Activated CD4-positive, alpha-beta T cell treated with anti-CD3 and anti-CD28 coated beads, Interleukin-2, amount 50 U/mL, for 48 hours (primary cell): ENCODE measurements around the gene SOST.

Source experiments
- DNase-seq, 2 experiments: peaks; one replicate each; pipeline ENCODE4 v3.0.0-alpha.2; 2020

The SOST gene

GRCh38 chr17:43740541-43740940 lies 18.1 kb downstream of the SOST start:
- DNase-seq = no peak

- DNase-seq = no peak
Measured at GRCh38 chr17:43737722-43738121, 20.9 kb downstream of the SOST start.

- no peak for DNase-seq
Measured at GRCh38 chr17:43736389-43736788, 22.2 kb downstream of the SOST start.

- DNase-seq = no peak
Measured at GRCh38 chr17:43734376-43734775, 24.2 kb downstream of the SOST start.

- DNase-seq = no peak
Measured at GRCh38 chr17:43733956-43734355, 24.6 kb downstream of the SOST start.

- DNase-seq = no peak
Measured at GRCh38 chr17:43732958-43733357, 25.6 kb downstream of the SOST start.

GRCh38 chr17:43728081-43728480 lies 30.5 kb downstream of the SOST start:
- DNase-seq = no peak

GRCh38 chr17:43723697-43724359 lies 34.8 kb downstream of the SOST start:
- DNase-seq = no peak

- no peak for DNase-seq
Measured at GRCh38 chr17:43722870-43723665, 35.5 kb downstream of the SOST start.

GRCh38 chr17:43722269-43722619 lies 36.3 kb downstream of the SOST start:
- DNase-seq = no peak

GRCh38 chr17:43721537-43722268 lies 36.9 kb downstream of the SOST start:
- no peak for DNase-seq

- peak; percentile 78 to 82 for DNase-seq
Measured at GRCh38 chr17:43720311-43721060, 38.1 kb downstream of the SOST start.

GRCh38 chr17:43719578-43719977 lies 39.0 kb downstream of the SOST start:
- DNase-seq = no peak

GRCh38 chr17:43718544-43718943 lies 40.0 kb downstream of the SOST start:
- DNase-seq = no peak

GRCh38 chr17:43717913-43718312 lies 40.7 kb downstream of the SOST start:
- no peak for DNase-seq

- DNase-seq = no peak
Measured at GRCh38 chr17:43714465-43715149, 44.0 kb downstream of the SOST start.

GRCh38 chr17:43713494-43714162 lies 45.0 kb downstream of the SOST start:
- peak; percentile 19 to 37 for DNase-seq

- DNase-seq = no peak
Measured at GRCh38 chr17:43712397-43712796, 46.2 kb downstream of the SOST start.

- no peak for DNase-seq
Measured at GRCh38 chr17:43710101-43710500, 48.5 kb downstream of the SOST start.

GRCh38 chr17:43709210-43709609 lies 49.4 kb downstream of the SOST start:
- DNase-seq = no peak

GRCh38 chr17:43707184-43707583 lies 51.4 kb downstream of the SOST start:
- DNase-seq = no peak

GRCh38 chr17:43706235-43706634 lies 52.4 kb downstream of the SOST start:
- no peak for DNase-seq
